Right lobe of liver (tissue), 6 donors: ENCODE results near the gene STK38L. TPM values are rescaled to one million over a fixed set of nuclear protein-coding genes. Genes with fewer than 3 reads are reported as not detected.
A peak's percentile ranks its signal among the peaks of the same experiment; 100 is the strongest.

Source experiments
- ATAC-seq, 4 donors: fragments of 200-7000 bp; cut with Tn5 transposase; one replicate each; pipeline ENCODE4 v1.9.1; 2020; ENCODE audit warnings: mild to moderate bottlenecking in 4 of 4, moderate library complexity in 4 of 4
- DNase-seq, 3 donors: peaks; one replicate each; pipeline ENCODE4 v3.0.0-alpha.2; 2020
- H3K27ac ChIP-seq, 3 donors: fragments of 200-600 bp; one replicate each; pipeline ENCODE4 v1.8.0; 2022
- H3K27me3 ChIP-seq, 2 donors: fragments of 200-600 bp; one replicate each; pipeline ENCODE4 v1.8.0; 2022
- H3K36me3 ChIP-seq, 4 donors: fragments of 200-600 bp; sonication (generic) in 1 of 4; one replicate each; pipeline versions ENCODE4 v1.5.1 to v1.8.0; 2017 to 2022; ENCODE audit warnings: control low read depth in 1 of 4
- H3K4me1 ChIP-seq, 4 donors: fragments of 200-600 bp; sonication (generic) in 1 of 4; one replicate each; pipeline versions ENCODE4 v1.5.1 to v1.8.0; 2017 to 2022; ENCODE audit warnings: control low read depth in 1 of 4
- H3K4me3 ChIP-seq, 3 donors: fragments of 200-600 bp; one replicate each; pipeline ENCODE4 v1.8.0; 2022
- H3K9me3 ChIP-seq, 4 donors: fragments of 200-600 bp; sonication (generic) in 1 of 4; one replicate each; pipeline versions ENCODE4 v1.5.1 to v1.8.0; 2017 to 2022; ENCODE audit warnings: control low read depth in 1 of 4
- POLR2A ChIP-seq: fragments of 450-650 bp; IDR thresholded peaks from one replicate; pipeline ENCODE4 v1.6.1; 2017; ENCODE audit warnings: antibody characterized with exemption, mild to moderate bottlenecking
- WGBS: methylation state at CpG from one replicate; pipeline ENCODE4 v1.1.6; 2018; ENCODE audit warnings: low coverage, low lambda C conversion rate; ENCODE audit not compliant: insufficient coverage; ENCODE audit errors: missing lambda C conversion rate; 5-methylcytosine and 5-hydroxymethylcytosine counted together
- intact Hi-C, 2 donors: fragments of 100-400 bp; cut with DNase I; formaldehyde crosslinking; loops; one replicate each; pipeline versions ENCODE4 v1.11.2 to v1.14.1; 2022
- long read RNA-seq: library from polyadenylated mRNA; unstranded; transcript quantifications from one replicate; pipeline ENCODE4 v2.0.0, GENCODE V29; 2019
- total RNA-seq, 6 experiments: library from RNA; depleted of rRNA in 2 of 6; stranded (reverse); fragments of >200 nt in 2 of 6; fragmentation: NEBNext Ultra II Directional in 3 of 6; extraction: Animal tissue kit (Norgen Biotek cat#: 25700) in 3 of 6; gene quantifications; one replicate each; pipeline versions ENCODE4 v1.1.0 to v1.2.4, GENCODE V29; 2016 to 2023
- TF ChIP-seq, protein P1 (sequence below), 4 donors: fragments of 200-600 bp in 3 of 4; fragments of 450-650 bp in 1 of 4; IDR thresholded peaks; one replicate each; pipeline versions ENCODE4 v1.5.1 to v1.8.0; 2016 to 2022; ENCODE audit warnings: antibody characterized with exemption in 4 of 4, mild to moderate bottlenecking in 2 of 4
- donor health status: DM: no; HTN: yes; CAD: no.
- donor health status: DM: no; HTN: no; CAD: no.
- donor health status: DM: no; HTN: no; CAD: no.
- donor health status: DM: no; HTN: yes; CAD: no.
- donor health status: DM: no; HTN: yes; CAD: no.

Gene STK38L
- 10 to 100 TPM in 1 of 6 experiments, 1 to 10 TPM in 5; 6.0 to 18.1 (median 7.3) TPM for total RNA-seq
- long read RNA-seq: 0 reads

DNA sequence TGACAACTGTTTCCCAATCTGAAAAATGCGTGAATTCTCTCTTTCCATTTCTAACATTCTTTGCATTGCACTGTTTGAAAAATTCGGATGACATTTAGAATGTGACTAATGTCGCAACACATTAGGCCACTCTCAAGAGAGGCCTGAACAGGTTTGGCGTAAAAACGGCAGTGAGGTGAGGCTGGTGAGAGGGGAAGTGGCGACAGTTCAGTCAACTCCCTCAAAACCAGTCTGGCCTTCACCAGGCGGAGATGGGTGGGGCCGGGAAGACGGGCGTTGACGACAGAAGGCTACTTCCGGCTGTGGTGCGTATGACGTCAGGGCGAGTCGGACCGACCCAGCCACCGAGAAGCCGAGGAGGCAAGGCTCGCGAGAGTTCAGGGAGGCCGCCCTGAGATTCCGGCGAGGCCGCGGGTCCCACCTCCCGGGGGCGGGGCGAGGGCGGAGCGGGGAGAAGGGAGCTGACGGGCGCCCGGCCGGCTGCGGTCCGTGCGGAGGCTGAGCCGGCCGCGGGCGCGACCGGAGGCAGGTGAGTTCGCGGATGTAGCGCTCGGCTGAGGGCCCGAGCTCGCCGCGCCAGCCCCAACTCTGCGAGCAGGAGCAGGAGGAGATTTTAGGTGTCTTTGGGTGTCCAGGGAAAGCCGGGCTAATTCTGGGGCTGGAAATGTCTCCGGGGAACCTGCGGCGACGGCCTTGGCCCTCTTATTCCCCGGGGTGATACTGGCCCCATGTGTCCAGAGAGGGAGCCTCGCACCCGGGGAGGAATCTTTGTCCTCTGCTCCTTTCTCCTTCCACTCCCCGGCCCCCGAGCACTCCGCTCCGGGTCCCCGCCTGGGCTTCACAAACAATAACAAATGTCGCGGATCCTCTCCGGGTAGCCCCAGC, at the start of gene STK38L:
TSS of gene STK38L (plus strand) at position 483 of the 885 bp plus-strand sequence. CDS start 53,435 bp downstream, outside the sequence.
- Histone ChIP-seq H3K27ac (peak within 1 kb of the TSS; percentile 82 to 89 (median 85)), H3K4me3 (peak within 1 kb of the TSS; percentile 63 to 84 (median 68)), H3K4me1 (peaks cover 0 to 15% (median 7%) of the 10 kb centered on the region in 4 donors), H3K9me3 (no peaks in the 10 kb centered on the region), H3K36me3 (no peaks in the 10 kb centered on the region), H3K27me3 (no peaks in the 10 kb centered on the region)
- ATAC-seq: peak; percentile 97 to 99 (median 99)
- intact Hi-C loops: no loop called here
- WGBS: 11% methylated on average over 26 of the region's 69 CpGs
- TF ChIP-seq POLR2A: peak; percentile 97
- TF ChIP-seq, protein P1, sequence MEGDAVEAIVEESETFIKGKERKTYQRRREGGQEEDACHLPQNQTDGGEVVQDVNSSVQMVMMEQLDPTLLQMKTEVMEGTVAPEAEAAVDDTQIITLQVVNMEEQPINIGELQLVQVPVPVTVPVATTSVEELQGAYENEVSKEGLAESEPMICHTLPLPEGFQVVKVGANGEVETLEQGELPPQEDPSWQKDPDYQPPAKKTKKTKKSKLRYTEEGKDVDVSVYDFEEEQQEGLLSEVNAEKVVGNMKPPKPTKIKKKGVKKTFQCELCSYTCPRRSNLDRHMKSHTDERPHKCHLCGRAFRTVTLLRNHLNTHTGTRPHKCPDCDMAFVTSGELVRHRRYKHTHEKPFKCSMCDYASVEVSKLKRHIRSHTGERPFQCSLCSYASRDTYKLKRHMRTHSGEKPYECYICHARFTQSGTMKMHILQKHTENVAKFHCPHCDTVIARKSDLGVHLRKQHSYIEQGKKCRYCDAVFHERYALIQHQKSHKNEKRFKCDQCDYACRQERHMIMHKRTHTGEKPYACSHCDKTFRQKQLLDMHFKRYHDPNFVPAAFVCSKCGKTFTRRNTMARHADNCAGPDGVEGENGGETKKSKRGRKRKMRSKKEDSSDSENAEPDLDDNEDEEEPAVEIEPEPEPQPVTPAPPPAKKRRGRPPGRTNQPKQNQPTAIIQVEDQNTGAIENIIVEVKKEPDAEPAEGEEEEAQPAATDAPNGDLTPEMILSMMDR (IDR thresholded peaks at IDR 0.05): peak; percentile 33 to 44 (median 36)
- peak; percentile 97 to 99 (median 98) for DNase-seq

DNA sequence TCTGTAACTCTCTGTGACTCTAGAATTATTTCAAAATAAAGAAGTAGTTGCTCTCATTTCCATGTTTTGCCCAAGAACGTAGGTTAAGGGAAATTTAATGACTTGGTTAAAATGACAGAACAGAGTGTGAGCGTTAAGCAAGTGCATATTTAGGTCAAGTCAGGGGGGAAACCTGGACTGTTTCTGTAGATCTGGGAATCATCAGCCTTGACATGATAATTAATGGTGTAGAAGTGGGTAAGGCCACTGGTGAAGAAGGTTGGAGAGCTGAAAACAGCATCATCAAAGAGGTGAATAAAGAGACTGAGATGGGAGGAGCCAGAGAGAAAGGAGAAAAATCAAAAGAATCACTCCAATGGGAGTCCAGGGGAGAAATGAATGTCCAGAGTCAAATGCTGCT, 49.4 kb upstream of the STK38L start:
- TF ChIP-seq POLR2A: no peak
- TF ChIP-seq, protein P1 (IDR thresholded peaks at IDR 0.05): no peak
- DNase-seq (no peak), ATAC-seq (no peak)
- H3K27me3 ChIP-seq: no peaks in the 10 kb centered on the region
- 86% methylated on average over 2 of the region's 2 CpGs for WGBS
- H3K4me3 ChIP-seq: no peak overlapping the region
- H3K27ac ChIP-seq: peak overlapping the region in 2 of 3 donors; percentile 76 to 82
- H3K4me1 ChIP-seq: peaks cover 0 to 38% (median 16%) of the 10 kb centered on the region in 4 donors
- intact Hi-C loops: no loop called here
- no peaks in the 10 kb centered on the region for H3K36me3 ChIP-seq
- no peaks in the 10 kb centered on the region for H3K9me3 ChIP-seq

DNA sequence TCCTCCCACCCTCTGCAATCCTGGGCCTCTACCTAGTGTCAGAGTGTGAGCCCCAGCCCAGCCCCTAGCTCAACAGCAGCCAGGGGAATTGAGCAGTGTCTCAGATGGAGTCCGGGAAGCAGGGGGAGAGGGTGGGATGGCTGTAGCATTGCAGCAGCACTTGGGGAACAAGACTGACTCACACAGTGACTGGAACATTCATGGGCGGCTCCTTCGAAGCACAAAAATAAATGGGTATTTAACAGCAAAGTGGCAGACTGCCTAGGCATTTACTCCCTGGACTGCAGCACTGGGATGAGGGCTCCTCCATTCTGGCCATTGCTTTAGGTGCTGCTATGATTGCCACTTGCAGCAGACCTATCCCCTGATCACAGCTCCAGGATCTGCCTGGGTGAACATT, 46.0 kb upstream of the STK38L start:
- 77% methylated on average over 3 of the region's 3 CpGs for WGBS
- peaks cover 0 to 12% (median 5%) of the 10 kb centered on the region in 4 donors for H3K4me1 ChIP-seq
- intact Hi-C loops: no loop called here
- no peak overlapping the region for H3K27ac ChIP-seq
- no peak for ATAC-seq
- H3K4me3 ChIP-seq: no peak overlapping the region
- H3K9me3 ChIP-seq: no peaks in the 10 kb centered on the region
- no peaks in the 10 kb centered on the region for H3K27me3 ChIP-seq
- TF ChIP-seq POLR2A: no peak
- TF ChIP-seq, protein P1 (IDR thresholded peaks at IDR 0.05): no peak
- no peaks in the 10 kb centered on the region for H3K36me3 ChIP-seq
- DNase-seq: no peak

DNA sequence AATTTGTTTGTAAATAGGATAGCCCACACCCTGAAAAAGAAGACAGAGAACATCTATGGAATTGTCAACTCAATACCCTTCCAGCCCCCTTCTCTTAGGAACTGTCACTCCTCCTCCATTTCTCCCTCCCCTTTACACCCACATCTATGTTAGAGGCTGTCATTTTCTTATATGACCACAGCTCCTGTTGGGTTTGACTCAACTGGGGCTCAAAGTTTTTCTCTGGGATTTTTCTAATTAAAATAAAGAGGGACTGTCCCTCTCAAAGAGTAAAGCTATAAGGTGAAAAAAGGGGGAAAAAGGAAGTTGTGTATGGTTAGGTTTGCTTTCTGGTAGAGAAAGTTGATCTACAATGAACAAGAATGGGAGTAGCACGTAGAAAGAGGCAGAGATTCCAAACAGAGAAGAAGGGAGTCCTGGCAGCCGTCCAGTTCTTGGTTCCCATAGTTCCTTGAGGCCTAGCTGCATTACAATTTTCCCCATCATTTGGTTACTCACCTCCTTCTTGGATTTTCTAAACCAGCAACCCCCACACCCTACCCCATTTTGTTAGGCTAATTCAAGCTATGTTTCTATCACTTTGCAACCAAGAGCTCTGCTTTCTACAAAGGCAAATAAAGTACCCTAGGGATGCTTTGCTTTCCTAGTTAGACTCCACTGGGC, 44.3 kb upstream of the STK38L start:
- H3K9me3 ChIP-seq: no peaks in the 10 kb centered on the region
- H3K4me3 ChIP-seq: no peak overlapping the region
- H3K4me1 ChIP-seq: no peaks in the 10 kb centered on the region
- intact Hi-C loops: no loop called here
- 48% methylated on average over 2 of the region's 2 CpGs for WGBS
- TF ChIP-seq, protein P1 (IDR thresholded peaks at IDR 0.05): no peak
- no peak for TF ChIP-seq POLR2A
- no peaks in the 10 kb centered on the region for H3K27me3 ChIP-seq
- no peaks in the 10 kb centered on the region for H3K36me3 ChIP-seq
- ATAC-seq (no peak), DNase-seq (no peak)
- no peak overlapping the region for H3K27ac ChIP-seq
